Thymus (tissue), 14 donors: ENCODE measurements around the gene C9orf152. TPM values are rescaled to one million over a fixed set of nuclear protein-coding genes. Genes with fewer than 3 reads are reported as not detected.
"Not testable (repeated sequence)": the region's sequence is repeated elsewhere in the genome, so short reads cannot be mapped to it uniquely, and the experiment has no call there.

ENCODE experiments used
- DNase-seq, 9 donors: peaks; one replicate each; pipeline ENCODE4 v3.0.0-alpha.2; 2013; ENCODE audit warnings: low spot score in 9 of 9, low read depth in 6 of 9, missing footprints in 1 of 9
- H3K27ac ChIP-seq, 2 donors: one replicate each; pipeline ENCODE4 v1.5.1; 2013; ENCODE audit warnings: control low read depth in 1 of 2, low read depth in 1 of 2, low read length in 1 of 2, mild to moderate bottlenecking in 1 of 2, moderate library complexity in 1 of 2
- H3K27me3 ChIP-seq, 2 donors: one replicate each; pipeline ENCODE4 v1.5.1; 2013; ENCODE audit warnings: low read length in 1 of 2; ENCODE audit not compliant: control insufficient read depth in 2 of 2, insufficient read depth in 1 of 2
- H3K36me3 ChIP-seq, 2 donors: one replicate each; pipeline ENCODE4 v1.5.1; 2013; ENCODE audit warnings: low read length in 1 of 2, mild to moderate bottlenecking in 1 of 2, moderate library complexity in 1 of 2; ENCODE audit not compliant: control insufficient read depth in 2 of 2, insufficient read depth in 2 of 2
- H3K4me1 ChIP-seq, 2 donors: one replicate each; pipeline ENCODE4 v1.5.1; 2013; ENCODE audit warnings: low read length in 2 of 2; ENCODE audit not compliant: control insufficient read depth in 2 of 2, insufficient read depth in 2 of 2
- H3K4me3 ChIP-seq, 2 donors: one replicate each; pipeline ENCODE4 v1.5.1; 2013; ENCODE audit warnings: low read length in 2 of 2, control low read depth in 1 of 2, mild to moderate bottlenecking in 1 of 2
- H3K9me3 ChIP-seq, 2 donors: one replicate each; pipeline ENCODE4 v1.5.1; 2013; ENCODE audit warnings: low read length in 1 of 2, mild to moderate bottlenecking in 1 of 2; ENCODE audit not compliant: control insufficient read depth in 2 of 2, insufficient read depth in 1 of 2
- WGBS: extraction: QIAGEN DNeasy Blood & Tissue Kit; methylation state at CpG from one replicate; pipeline ENCODE4 v1.1.7; 2013; 5-methylcytosine and 5-hydroxymethylcytosine counted together
- long read RNA-seq, 10 donors: transcript quantifications; one replicate each; lab custom pipeline, GENCODE V29; 2026
- polyA plus RNA-seq: library from polyadenylated mRNA; stranded (reverse); fragments of 200-250 nt; gene quantifications from one replicate; pipeline ENCODE4 v1.2.3, GENCODE V29; 2013
- total RNA-seq: library from RNA; stranded (reverse); fragments of 120-200 nt; gene quantifications from one replicate; pipeline ENCODE4 v1.2.4, GENCODE V29; 2013
- donor health status: healthy.

The C9orf152 gene
- total RNA-seq (0.05 TPM), polyA plus RNA-seq (0.23 TPM)
- long read RNA-seq, donor 1, result 0 reads
- long read RNA-seq, donor 2, result 0 reads
- long read RNA-seq, donor 3, result 0 reads
- long read RNA-seq, donor 4, result 0 reads
- long read RNA-seq, donor 5, result 0 reads
- long read RNA-seq, donor 6, result 0 reads
- long read RNA-seq, donor 7, result 0 reads
- long read RNA-seq, donor 8, result 0 reads
- long read RNA-seq, donor 9, result 0 reads
- long read RNA-seq, donor 10, result 0 reads

- H3K27ac ChIP-seq, result no peak within 1 kb of the TSS
- WGBS, result 86% methylated on average over 9 of the region's 9 CpGs
Observed at GRCh38 chr9:110208031-110208430, at the start of gene C9orf152. Gene C9orf152 (minus strand): TSS chr9:110208159. CDS start chr9:110207579, 580 bp downstream.

DNA sequence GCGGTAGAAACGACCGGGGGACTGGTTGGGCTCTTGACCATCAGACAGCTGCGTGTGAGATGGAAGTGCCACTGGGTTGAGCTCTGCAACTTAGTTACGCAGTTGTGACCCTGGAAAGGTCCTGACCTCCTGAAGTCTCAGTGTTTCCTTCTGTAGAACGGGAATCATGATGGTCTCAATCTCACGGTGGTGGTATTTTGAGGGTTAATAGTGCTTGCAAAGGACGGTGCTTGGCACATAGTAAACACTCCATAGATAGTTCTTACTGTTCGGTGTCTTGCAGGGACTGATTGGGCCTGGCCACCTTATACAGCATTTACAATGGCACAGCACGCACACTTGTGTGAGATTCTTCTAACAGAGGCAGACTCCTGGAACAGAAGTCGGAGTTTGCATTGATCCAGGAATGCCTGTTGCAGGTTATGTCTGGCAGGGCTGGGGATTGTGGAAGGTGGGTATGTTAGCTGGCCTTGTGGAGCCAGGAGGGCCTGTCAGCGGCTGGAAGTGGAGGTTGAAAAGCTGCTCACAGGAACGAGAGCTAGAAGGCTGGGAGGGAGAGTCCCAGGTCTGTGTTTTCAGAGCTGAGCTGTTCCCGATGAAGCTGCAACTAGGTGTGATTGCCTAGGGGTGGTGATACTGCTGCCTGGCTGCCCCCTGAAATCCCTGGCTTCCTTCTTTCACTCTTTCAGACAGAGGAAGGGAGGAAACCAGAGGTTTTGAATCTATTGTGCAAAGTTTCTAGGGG lies 49.3 kb upstream of the C9orf152 start:
- Histone ChIP-seq H3K9me3 (no peaks in the 10 kb centered on the region), H3K36me3 (no peaks in the 10 kb centered on the region), H3K27me3 (no peaks in the 10 kb centered on the region), H3K4me1 (peaks cover 11 to 26% of the 10 kb centered on the region in 2 donors), H3K27ac (peak overlapping the region; percentile 80 to 89), H3K4me3 (peak overlapping the region; percentile 65 to 85)
- WGBS, result 16% methylated on average over 14 of the region's 14 CpGs
- DNase-seq, result peak in 2 of 9 donors; percentile 9 to 26

More at GRCh38 chr9:110208031-110208430, at the start of gene C9orf152:
- Histone ChIP-seq H3K27me3 (no peaks in the 10 kb centered on the region), H3K4me1 (peaks cover 1 to 5% of the 10 kb centered on the region in 2 donors), H3K36me3 (no peaks in the 10 kb centered on the region), H3K9me3 (no peaks in the 10 kb centered on the region), H3K4me3 (no peak within 1 kb of the TSS)
- DNase-seq, result no peak

- Histone ChIP-seq H3K27ac (peak within 1 kb of the TSS; percentile 83 to 89), H3K9me3 (no peaks in the 10 kb centered on the region), H3K4me1 (peaks cover 11 to 26% of the 10 kb centered on the region in 2 donors), H3K27me3 (no peaks in the 10 kb centered on the region), H3K36me3 (no peaks in the 10 kb centered on the region), H3K4me3 (peak within 1 kb of the TSS; percentile 65 to 85)
- peak; percentile 64 to 89 (median 77) for DNase-seq
- under 1% methylated on average over 65 of the region's 65 CpGs for WGBS
Observed at GRCh38 chr9:110256380-110257096, 48.6 kb upstream of the C9orf152 start, which contains the start of gene TXN. Gene TXN (minus strand): TSS chr9:110256507. CDS start chr9:110256435, 72 bp downstream.

GRCh38 chr9:110255463-110256379 lies 47.8 kb upstream of the C9orf152 start:
- Histone ChIP-seq H3K27me3 (no peaks in the 10 kb centered on the region), H3K36me3 (no peaks in the 10 kb centered on the region), H3K4me1 (peaks cover 11 to 26% of the 10 kb centered on the region in 2 donors), H3K27ac (peak overlapping the region; percentile 83 to 89), H3K9me3 (no peaks in the 10 kb centered on the region), H3K4me3 (peak overlapping the region; percentile 65 to 85)
- WGBS, result under 1% methylated on average over 81 of the region's 81 CpGs
- peak in 7 of 9 donors; percentile 22 to 63 (median 46) for DNase-seq

DNA sequence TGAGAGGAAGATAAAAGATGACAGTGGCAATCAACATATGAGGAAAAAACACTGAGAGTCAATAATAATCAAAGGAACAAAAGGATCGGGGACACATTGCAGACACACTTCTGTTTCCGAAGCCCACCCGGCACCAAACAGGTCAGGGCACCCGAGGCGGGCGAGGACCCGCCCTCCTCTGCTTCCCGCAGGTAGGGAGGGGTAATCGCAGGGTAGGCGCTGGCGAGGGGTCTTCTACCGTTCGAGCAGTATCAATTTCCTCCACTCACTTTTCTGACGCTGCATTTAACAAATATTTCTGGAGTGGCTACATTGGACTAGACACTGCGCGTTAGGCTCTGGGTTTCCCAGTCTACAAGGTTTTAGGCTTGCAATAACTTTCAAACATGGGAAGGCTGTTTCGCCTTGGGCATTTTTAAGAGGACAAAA lies 47.1 kb upstream of the C9orf152 start:
- Histone ChIP-seq H3K4me3 (peak overlapping the region; percentile 65 to 85), H3K27me3 (no peaks in the 10 kb centered on the region), H3K4me1 (peaks cover 11 to 26% of the 10 kb centered on the region in 2 donors), H3K9me3 (no peaks in the 10 kb centered on the region), H3K36me3 (peaks cover 0 to 4% of the 10 kb centered on the region in 2 donors), H3K27ac (peak overlapping the region; percentile 83 to 89)
- WGBS, result 1% methylated on average over 17 of the region's 17 CpGs
- peak in 5 of 9 donors; percentile 4 to 55 (median 27) for DNase-seq

DNA sequence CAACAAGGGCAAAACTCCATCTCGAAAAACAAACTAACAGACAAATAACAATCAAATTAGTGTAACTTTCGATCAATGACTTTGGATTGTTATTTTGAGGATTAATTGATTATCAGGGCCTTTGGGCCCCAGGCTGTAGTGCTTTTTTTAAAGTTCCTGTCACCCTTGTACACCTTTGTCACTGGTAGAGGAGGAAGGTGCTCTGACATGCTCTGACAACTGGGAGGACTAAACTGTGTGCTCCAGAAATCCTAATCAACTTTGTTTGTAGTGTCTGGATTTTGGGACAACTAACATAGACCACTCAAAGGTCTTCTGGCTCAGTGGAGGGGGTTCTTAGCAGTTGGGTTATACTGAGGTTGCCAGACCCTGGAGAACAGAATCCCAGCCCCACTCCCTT lies 46.5 kb upstream of the C9orf152 start:
- peak overlapping the region; percentile 65 to 85 for H3K4me3 ChIP-seq
- no peaks in the 10 kb centered on the region for H3K9me3 ChIP-seq
- peaks cover 4 to 9% of the 10 kb centered on the region in 2 donors for H3K36me3 ChIP-seq
- WGBS, result 91% methylated on average over 2 of the region's 2 CpGs
- DNase-seq, result peak in 1 of 9 donors; percentile 22
- H3K27me3 ChIP-seq, result no peaks in the 10 kb centered on the region
- peak overlapping the region in 1 of 2 donors; percentile 11 for H3K27ac ChIP-seq
- H3K4me1 ChIP-seq, result peaks cover 15 to 26% of the 10 kb centered on the region in 2 donors

- Histone ChIP-seq H3K27me3 (no peaks in the 10 kb centered on the region), H3K27ac (no peak overlapping the region), H3K36me3 (peaks cover 14 to 20% of the 10 kb centered on the region in 2 donors), H3K9me3 (no peaks in the 10 kb centered on the region), H3K4me1 (peaks cover 17 to 20% of the 10 kb centered on the region in 2 donors), H3K4me3 (no peak overlapping the region)
- 96% methylated on average over 10 of the region's 10 CpGs for WGBS
- DNase-seq, result no peak
Observed at GRCh38 chr9:110252509-110253139, 44.7 kb upstream of the C9orf152 start.

DNA sequence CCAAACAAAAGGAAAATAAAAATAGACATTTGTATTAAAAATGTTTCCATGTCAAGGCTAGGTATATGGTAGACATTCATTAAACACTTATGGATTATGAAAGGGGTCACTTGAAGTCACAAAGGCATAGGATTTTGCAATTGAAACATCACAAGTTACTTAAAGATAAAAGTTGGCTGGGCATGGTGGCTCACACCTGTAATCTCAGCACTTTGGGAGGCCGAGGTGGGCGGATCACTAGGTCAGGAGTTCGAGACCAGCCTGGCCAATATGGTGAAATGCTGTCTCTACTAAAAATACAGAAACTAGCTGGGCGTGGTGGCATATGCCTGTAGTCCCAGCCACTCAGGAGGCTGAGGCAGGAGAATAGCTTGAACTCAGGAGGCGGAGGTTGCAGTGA lies 43.8 kb upstream of the C9orf152 start:
- WGBS, result 99% methylated on average over 5 of the region's 5 CpGs
- Histone ChIP-seq H3K36me3 (peaks cover 14 to 22% of the 10 kb centered on the region in 2 donors), H3K4me1 (peaks cover 11 to 12% of the 10 kb centered on the region in 2 donors)
- H3K9me3 ChIP-seq, H3K27me3 ChIP-seq, DNase-seq, H3K27ac ChIP-seq, H3K4me3 ChIP-seq: not testable (repeated sequence)
